Inflammatory macrophage treated with lipopolysaccharide for 1 hour (primary cell): ENCODE results near the gene ZBTB46.

Experiments used
- DNase-seq, 2 donors: peaks; one replicate each; pipeline ENCODE4 v3.0.0-alpha.2; 2020 to 2022

Gene ZBTB46

GRCh38 chr20:63765082-63765873 is 65.8 kb downstream of the ZBTB46 start:
- DNase-seq: no peak

GRCh38 chr20:63759377-63759901 is 71.6 kb downstream of the ZBTB46 start:
- DNase-seq: no peak

GRCh38 chr20:63758152-63758551 is 72.9 kb downstream of the ZBTB46 start:
- no peak for DNase-seq

GRCh38 chr20:63756648-63756991 is 74.4 kb downstream of the ZBTB46 start:
- no peak for DNase-seq

- DNase-seq: no peak
Observed at GRCh38 chr20:63755933-63756647, 75.0 kb downstream of the ZBTB46 start.

GRCh38 chr20:63754008-63754407 is 77.1 kb downstream of the ZBTB46 start:
- DNase-seq: no peak

- no peak for DNase-seq
Observed at GRCh38 chr20:63753381-63753780, 77.7 kb downstream of the ZBTB46 start.

- DNase-seq: no peak
Observed at GRCh38 chr20:63752411-63753101, 78.5 kb downstream of the ZBTB46 start.

GRCh38 chr20:63751471-63752271 is 79.4 kb downstream of the ZBTB46 start:
- no peak for DNase-seq

- DNase-seq: no peak
Observed at GRCh38 chr20:63750807-63751470, 80.1 kb downstream of the ZBTB46 start.

GRCh38 chr20:63749597-63750508 is 81.2 kb downstream of the ZBTB46 start:
- no peak for DNase-seq

- DNase-seq: no peak
Observed at GRCh38 chr20:63748934-63749270, 82.2 kb downstream of the ZBTB46 start.

- DNase-seq: no peak
Observed at GRCh38 chr20:63748070-63748933, 82.8 kb downstream of the ZBTB46 start.

- DNase-seq: no peak
Observed at GRCh38 chr20:63747622-63748069, 83.4 kb downstream of the ZBTB46 start.

GRCh38 chr20:63746751-63747315 is 84.2 kb downstream of the ZBTB46 start:
- no peak for DNase-seq

GRCh38 chr20:63745961-63746731 is 84.9 kb downstream of the ZBTB46 start:
- DNase-seq: no peak

- no peak for DNase-seq
Observed at GRCh38 chr20:63745424-63745805, 85.6 kb downstream of the ZBTB46 start.

- no peak for DNase-seq
Observed at GRCh38 chr20:63744574-63745423, 86.3 kb downstream of the ZBTB46 start.
